Aorta (tissue), 5 donors: ENCODE measurements around the gene CCNA2. TPM values are rescaled to one million over a fixed set of nuclear protein-coding genes. Genes with fewer than 3 reads are reported as not detected.
A peak's percentile ranks its signal among the peaks of the same experiment; 100 is the strongest.

ENCODE experiments used
- ATAC-seq: fragments of 200-7000 bp; cut with Tn5 transposase; one replicate; pipeline ENCODE4 v1.9.1; 2022; ENCODE audit warnings: moderate library complexity; ENCODE audit not compliant: low FRiP score
- DNase-seq, 2 donors: peaks; one replicate each; pipeline ENCODE4 v3.0.0-alpha.2; 2020
- H3K27ac ChIP-seq, 2 donors: one replicate each; pipeline ENCODE4 v1.5.1; 2013; ENCODE audit warnings: low read length in 2 of 2, mild to moderate bottlenecking in 2 of 2, moderate library complexity in 2 of 2, control low read depth in 1 of 2, inconsistent platforms in 1 of 2, low read depth in 1 of 2
- H3K27me3 ChIP-seq, 2 donors: one replicate each; pipeline ENCODE4 v1.6.1; 2013; ENCODE audit warnings: control low read depth in 1 of 2, low read length in 1 of 2, mild to moderate bottlenecking in 1 of 2, moderate library complexity in 1 of 2; ENCODE audit not compliant: insufficient read depth in 2 of 2, control insufficient read depth in 1 of 2
- H3K36me3 ChIP-seq, 2 donors: one replicate each; pipeline ENCODE4 v1.6.1; 2013; ENCODE audit warnings: control low read depth in 1 of 2, low read length in 1 of 2, mild to moderate bottlenecking in 1 of 2; ENCODE audit not compliant: insufficient read depth in 2 of 2, control insufficient read depth in 1 of 2
- H3K4me1 ChIP-seq, 2 donors: one replicate each; pipeline ENCODE4 v1.6.1; 2013; ENCODE audit warnings: low read length in 2 of 2, control low read depth in 1 of 2, mild to moderate bottlenecking in 1 of 2, moderate library complexity in 1 of 2; ENCODE audit not compliant: insufficient read depth in 2 of 2, control insufficient read depth in 1 of 2
- H3K4me3 ChIP-seq, 2 donors: one replicate each; pipeline ENCODE4 v1.5.1; 2013; ENCODE audit warnings: low read length in 2 of 2, control low read depth in 1 of 2, mild to moderate bottlenecking in 1 of 2
- H3K9me3 ChIP-seq: one replicate; pipeline ENCODE4 v1.6.1; 2013; ENCODE audit warnings: mild to moderate bottlenecking, low read length; ENCODE audit not compliant: control insufficient read depth
- WGBS, 2 donors: extraction: QIAGEN DNeasy Blood & Tissue Kit; methylation state at CpG; one replicate each; pipeline ENCODE4 v1.1.7; 2013; 5-methylcytosine and 5-hydroxymethylcytosine counted together
- intact Hi-C, 2 donors: fragments of 100-400 bp; cut with DNase I; formaldehyde crosslinking; loops; one replicate each; pipeline versions ENCODE4 v1.14.2 to v1.15.0; 2022
- long read RNA-seq, 2 donors: library from polyadenylated mRNA; unstranded; transcript quantifications; one replicate each; pipeline ENCODE4 v2.0.0, GENCODE V29; 2020 to 2021
- polyA plus RNA-seq, 2 donors: library from polyadenylated mRNA; stranded (reverse); fragments of 200-250 nt; gene quantifications; one replicate each; pipeline ENCODE4 v1.2.3, GENCODE V29; 2013
- total RNA-seq, 2 donors: library from RNA; stranded (reverse); fragmentation: NEBNext Ultra II Directional; extraction: Animal tissue kit (Norgen Biotek cat#: 25700); gene quantifications; one replicate each; pipeline ENCODE4 v1.2.1, GENCODE V29; 2021
- donor health status: healthy with polysubstance abuse.
- donor health status: Bipolar disorder and iron deficiency.
- donor health status: DM: no; HTN: no; CAD: no.
- donor health status: DM: no; HTN: no; CAD: no.
- donor health status: DM: yes; HTN: yes; CAD: no.

CCNA2 gene
- 1 to 10 TPM in 1 of 2 donors, under 1 TPM in 1; 0.88 to 2.6 TPM for total RNA-seq
- 1 to 10 TPM in 1 of 2 donors, under 1 TPM in 1; 0.56 to 2.3 TPM for polyA plus RNA-seq
- long read RNA-seq, donor 1, partial matches to known transcripts, result 0 of 2 reads
- long read RNA-seq, donor 1, other reads (novel, unspliced or antisense), result 0 of 2 reads
- long read RNA-seq, donor 2, partial matches to known transcripts, result 3 of 4 reads
- long read RNA-seq, donor 2, other reads (novel, unspliced or antisense), result 0 of 4 reads

DNA sequence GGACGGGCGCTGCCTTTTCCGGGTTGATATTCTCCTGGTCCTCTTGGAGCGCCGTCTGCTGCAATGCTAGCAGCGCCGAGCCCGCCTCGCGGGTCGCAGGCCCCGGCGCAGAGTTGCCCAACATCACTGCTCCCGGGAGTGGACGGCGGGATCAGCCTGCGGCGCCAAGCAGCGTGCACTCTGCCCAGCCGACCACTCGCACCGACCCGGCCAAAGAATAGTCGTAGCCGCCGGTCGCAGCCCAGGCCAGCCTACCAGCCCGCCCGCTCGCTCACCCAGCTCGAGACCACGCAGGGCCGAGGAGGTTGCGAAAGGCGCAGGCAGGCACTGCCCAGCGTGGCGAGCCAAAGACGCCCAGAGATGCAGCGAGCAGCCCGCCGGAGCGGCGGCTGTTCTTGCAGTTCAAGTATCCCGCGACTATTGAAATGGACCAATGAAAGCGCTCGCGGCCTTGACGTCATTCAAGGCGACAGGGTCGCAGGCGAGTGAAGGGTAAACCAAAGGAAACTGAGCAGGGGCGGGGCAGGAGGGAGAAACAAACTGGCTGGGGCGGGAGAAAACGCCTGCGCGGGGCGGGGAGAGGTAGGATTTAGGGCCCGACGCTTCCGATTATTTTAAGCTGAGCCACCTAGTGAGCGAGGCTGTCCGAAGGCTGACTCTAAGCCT, at the start of gene CCNA2:
Gene CCNA2, minus strand, starts transcription at position 379 of the 666 bp plus-strand sequence. Its CDS starts 255 bp downstream, at position 124.
- DNase-seq (peak; percentile 98 to 99), ATAC-seq (peak; percentile 100)
- Histone ChIP-seq H3K4me3 (peak within 1 kb of the TSS; percentile 47 to 61), H3K4me1 (no peaks in the 10 kb centered on the region), H3K9me3 (no peaks in the 10 kb centered on the region), H3K36me3 (no peaks in the 10 kb centered on the region), H3K27ac (no peak within 1 kb of the TSS), H3K27me3 (no peaks in the 10 kb centered on the region)
- intact Hi-C loops, result loop anchor here (1.0 to 5.0 kb wide), 2 partner anchors 44 to 47 kb away; partner anchors contain the start of gene BBS7 (in 1 of the 2)
- WGBS, 2 donors, result 0% methylated on average over 62 to 63 of the region's 63 CpGs

DNA sequence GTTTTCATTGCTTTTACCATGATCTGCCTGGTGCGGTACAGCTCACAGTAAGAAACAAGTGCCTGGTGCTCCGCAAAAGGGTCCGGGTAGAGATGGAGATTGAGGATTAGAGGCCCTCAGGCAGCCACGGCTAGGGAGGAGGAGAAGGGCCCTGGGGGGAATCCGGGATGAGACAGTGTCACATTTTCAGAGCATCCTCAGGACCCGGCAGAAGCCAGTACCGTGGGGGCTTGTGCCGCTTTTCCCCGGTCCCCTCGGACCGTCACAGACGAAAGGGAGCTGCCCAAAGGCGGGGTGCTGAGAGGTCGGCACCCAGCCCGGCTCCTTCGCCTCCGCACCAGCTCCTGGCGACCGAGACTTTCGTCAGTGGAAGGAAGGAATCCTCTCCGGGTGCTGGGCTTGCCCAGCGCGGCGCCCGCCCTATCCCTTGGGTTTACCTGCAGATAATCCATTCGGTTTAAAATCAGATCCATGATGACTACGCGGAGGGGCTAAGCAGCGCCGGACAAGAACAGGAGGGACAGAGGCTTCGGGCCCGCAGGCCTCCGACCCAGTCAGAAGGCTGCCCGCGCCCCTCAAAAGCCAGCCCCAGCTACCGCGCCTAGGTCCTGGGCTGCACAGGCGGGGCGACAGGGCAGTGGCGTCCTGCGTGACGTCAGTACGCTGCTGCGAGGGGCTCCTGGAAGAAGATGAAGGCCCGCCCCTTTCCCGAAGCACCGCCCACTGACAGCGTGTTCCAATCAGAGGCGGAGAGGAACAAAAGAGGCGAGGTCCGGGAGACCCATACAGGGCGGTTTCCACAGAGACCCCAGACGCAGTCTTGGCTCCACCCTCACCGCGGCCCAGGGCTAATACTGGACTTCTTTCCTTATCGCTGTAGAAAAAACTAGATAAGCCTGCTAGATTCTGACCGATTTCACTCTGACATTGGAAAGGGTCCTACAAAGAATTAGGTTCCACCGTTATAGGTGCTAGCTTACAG, 46.4 kb upstream of the CCNA2 start, which contains the start of gene BBS7:
Gene BBS7, minus strand, starts transcription at position 634 of the 982 bp plus-strand sequence. Its CDS starts 161 bp downstream, at position 473.
- H3K4me1 ChIP-seq, result no peaks in the 10 kb centered on the region
- H3K4me3 ChIP-seq, result peak within 1 kb of the TSS; percentile 70 to 88
- no peaks in the 10 kb centered on the region for H3K27me3 ChIP-seq
- H3K9me3 ChIP-seq, result no peaks in the 10 kb centered on the region
- peak within 1 kb of the TSS; percentile 54 to 88 for H3K27ac ChIP-seq
- ATAC-seq (peak; percentile 99), DNase-seq (peak; percentile 99 to 100)
- H3K36me3 ChIP-seq, result no peaks in the 10 kb centered on the region
- intact Hi-C loops, result loop anchor here (1.0 to 5.0 kb wide), 2 partner anchors 46 to 48 kb away; partner anchors contain the start of gene CCNA2 (in 1 of the 2)
- WGBS, 2 donors, result 0% methylated on average over 58 of the region's 58 CpGs

- Histone ChIP-seq H3K27me3 (no peaks in the 10 kb centered on the region), H3K4me3 (no peak overlapping the region), H3K27ac (no peak overlapping the region), H3K36me3 (peaks cover 2 to 4% of the 10 kb centered on the region in 2 donors), H3K9me3 (no peaks in the 10 kb centered on the region), H3K4me1 (no peaks in the 10 kb centered on the region)
- WGBS, 2 donors, result 80 to 83% methylated on average over 7 of the region's 7 CpGs
- DNase-seq (no peak), ATAC-seq (no peak)
- intact Hi-C loops, result no loop called here
Measured at GRCh38 chr4:121863799-121864198, 40.1 kb upstream of the CCNA2 start.

DNA sequence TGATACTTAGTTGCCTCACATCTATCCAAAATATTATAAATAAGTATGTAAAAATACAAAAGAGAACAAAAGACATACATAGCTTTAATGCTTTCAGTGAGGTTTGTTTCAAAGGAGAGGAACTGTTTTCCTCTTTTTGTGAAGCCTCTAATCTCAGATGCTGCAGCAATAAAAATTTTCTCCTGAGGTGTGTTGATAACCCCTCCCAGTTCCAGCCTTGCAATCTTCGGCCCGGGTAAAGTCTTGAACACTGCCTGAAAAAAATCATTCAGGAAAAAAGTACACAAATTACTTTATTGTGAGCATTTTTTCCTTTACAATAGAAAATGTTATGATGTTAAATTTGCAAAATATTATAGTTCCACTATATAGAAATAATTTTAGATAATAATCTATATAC, 37.7 kb upstream of the CCNA2 start:
- Histone ChIP-seq H3K4me3 (no peak overlapping the region), H3K4me1 (no peaks in the 10 kb centered on the region), H3K27me3 (no peaks in the 10 kb centered on the region), H3K9me3 (no peaks in the 10 kb centered on the region), H3K36me3 (peaks cover 4 to 6% of the 10 kb centered on the region in 2 donors), H3K27ac (no peak overlapping the region)
- no peak for ATAC-seq
- WGBS, 2 donors, result 82 to 86% methylated on average over 2 of the region's 2 CpGs
- intact Hi-C loops, result no loop called here
- no peak for DNase-seq

GRCh38 chr4:121860121-121860520, 36.4 kb upstream of the CCNA2 start:
- no peak for DNase-seq
- no peak for ATAC-seq
- Histone ChIP-seq H3K4me1 (no peaks in the 10 kb centered on the region), H3K27ac (no peak overlapping the region), H3K4me3 (no peak overlapping the region), H3K27me3 (no peaks in the 10 kb centered on the region), H3K9me3 (no peaks in the 10 kb centered on the region), H3K36me3 (peaks cover 4 to 6% of the 10 kb centered on the region in 2 donors)
- intact Hi-C loops, result no loop called here

GRCh38 chr4:121851354-121851753, 27.7 kb upstream of the CCNA2 start:
- Histone ChIP-seq H3K4me1 (no peaks in the 10 kb centered on the region), H3K36me3 (peaks cover 0 to 7% of the 10 kb centered on the region in 2 donors), H3K9me3 (no peaks in the 10 kb centered on the region), H3K27ac (no peak overlapping the region), H3K27me3 (no peaks in the 10 kb centered on the region), H3K4me3 (no peak overlapping the region)
- DNase-seq, result no peak
- 89 to 95% methylated on average over 1 of the region's 1 CpG for WGBS, 2 donors
- intact Hi-C loops, result no loop called here
- no peak for ATAC-seq

GRCh38 chr4:121846662-121847061, 23.0 kb upstream of the CCNA2 start:
- H3K27ac ChIP-seq, result no peak overlapping the region
- H3K4me1 ChIP-seq, result no peaks in the 10 kb centered on the region
- ATAC-seq (no peak), DNase-seq (no peak)
- no peaks in the 10 kb centered on the region for H3K27me3 ChIP-seq
- intact Hi-C loops, result no loop called here
- H3K4me3 ChIP-seq, result no peak overlapping the region
- 82 to 83% methylated on average over 6 of the region's 6 CpGs for WGBS, 2 donors
- H3K9me3 ChIP-seq, result no peaks in the 10 kb centered on the region
- H3K36me3 ChIP-seq, result no peaks in the 10 kb centered on the region

DNA sequence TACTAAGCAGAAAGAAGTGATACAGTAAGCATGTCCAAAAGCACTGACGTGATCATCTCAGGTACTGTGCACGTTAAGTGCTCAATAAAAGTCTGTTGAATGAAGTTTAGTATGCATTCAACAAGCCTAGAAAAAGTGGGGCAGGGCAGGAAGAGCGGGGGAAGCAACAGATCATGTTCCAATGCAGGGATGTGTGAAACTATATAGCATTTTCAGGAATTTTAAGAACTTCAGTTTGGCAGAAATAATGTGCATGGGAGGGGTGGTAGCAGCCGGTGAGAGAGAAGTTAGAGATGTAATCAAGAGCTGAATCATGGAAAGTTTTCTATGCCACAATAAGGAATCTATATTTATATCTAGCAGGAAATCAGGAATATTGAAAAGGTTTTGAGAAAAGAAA, 19.2 kb upstream of the CCNA2 start:
- 81% methylated on average over 4 of the region's 4 CpGs for WGBS, 2 donors
- Histone ChIP-seq H3K36me3 (peaks cover 0 to 2% of the 10 kb centered on the region in 2 donors), H3K4me3 (no peak overlapping the region), H3K9me3 (no peaks in the 10 kb centered on the region), H3K4me1 (no peaks in the 10 kb centered on the region), H3K27ac (no peak overlapping the region), H3K27me3 (no peaks in the 10 kb centered on the region)
- intact Hi-C loops, result no loop called here
- no peak for ATAC-seq
- DNase-seq, result no peak
